HFF-Myc (cell line): ENCODE measurements around the gene AP3B2.

ENCODE experiments used
- DNase-seq: peaks from one replicate; pipeline ENCODE4 v3.0.0-alpha.2; 2011; ENCODE audit warnings: low read depth; ENCODE audit errors: extremely low read depth
- H3K4me3 ChIP-seq: replicated peaks from 2 replicates; pipeline ENCODE4 v1.5.1; 2011; ENCODE audit warnings: low read depth, mild to moderate bottlenecking, control low read depth, low read length
- TF ChIP-seq, protein P1 (sequence below): IDR thresholded peaks from 2 replicates; pipeline ENCODE4 v1.5.1; 2012; ENCODE audit warnings: mild to moderate bottlenecking, low read depth, low read length, control low read depth; ENCODE audit errors: missing control alignments

Gene AP3B2

DNA sequence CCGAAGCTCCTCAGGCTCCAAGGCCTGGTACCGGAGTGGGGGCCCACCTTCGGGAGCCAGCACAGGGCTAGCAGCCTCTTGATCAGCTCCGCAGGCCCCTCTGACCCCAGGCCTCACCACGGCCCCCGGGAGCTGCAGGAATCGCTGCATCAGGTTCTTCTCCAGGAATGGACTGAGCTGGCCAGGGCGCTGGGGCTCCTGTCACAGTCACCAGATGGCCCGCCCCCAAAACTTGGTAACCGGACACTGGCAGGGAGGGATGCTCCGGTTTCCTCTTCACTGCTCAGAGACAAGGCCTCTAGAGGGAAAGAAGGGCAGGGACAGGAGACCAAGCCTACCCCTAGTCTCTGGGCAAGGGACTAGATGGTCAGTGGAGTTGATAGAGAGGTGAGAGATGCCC is 9.9 kb downstream of the AP3B2 start:
- TF ChIP-seq, protein P1, sequence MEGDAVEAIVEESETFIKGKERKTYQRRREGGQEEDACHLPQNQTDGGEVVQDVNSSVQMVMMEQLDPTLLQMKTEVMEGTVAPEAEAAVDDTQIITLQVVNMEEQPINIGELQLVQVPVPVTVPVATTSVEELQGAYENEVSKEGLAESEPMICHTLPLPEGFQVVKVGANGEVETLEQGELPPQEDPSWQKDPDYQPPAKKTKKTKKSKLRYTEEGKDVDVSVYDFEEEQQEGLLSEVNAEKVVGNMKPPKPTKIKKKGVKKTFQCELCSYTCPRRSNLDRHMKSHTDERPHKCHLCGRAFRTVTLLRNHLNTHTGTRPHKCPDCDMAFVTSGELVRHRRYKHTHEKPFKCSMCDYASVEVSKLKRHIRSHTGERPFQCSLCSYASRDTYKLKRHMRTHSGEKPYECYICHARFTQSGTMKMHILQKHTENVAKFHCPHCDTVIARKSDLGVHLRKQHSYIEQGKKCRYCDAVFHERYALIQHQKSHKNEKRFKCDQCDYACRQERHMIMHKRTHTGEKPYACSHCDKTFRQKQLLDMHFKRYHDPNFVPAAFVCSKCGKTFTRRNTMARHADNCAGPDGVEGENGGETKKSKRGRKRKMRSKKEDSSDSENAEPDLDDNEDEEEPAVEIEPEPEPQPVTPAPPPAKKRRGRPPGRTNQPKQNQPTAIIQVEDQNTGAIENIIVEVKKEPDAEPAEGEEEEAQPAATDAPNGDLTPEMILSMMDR = no peak
- DNase-seq = no peak
- H3K4me3 ChIP-seq = no peak overlapping the region

DNA sequence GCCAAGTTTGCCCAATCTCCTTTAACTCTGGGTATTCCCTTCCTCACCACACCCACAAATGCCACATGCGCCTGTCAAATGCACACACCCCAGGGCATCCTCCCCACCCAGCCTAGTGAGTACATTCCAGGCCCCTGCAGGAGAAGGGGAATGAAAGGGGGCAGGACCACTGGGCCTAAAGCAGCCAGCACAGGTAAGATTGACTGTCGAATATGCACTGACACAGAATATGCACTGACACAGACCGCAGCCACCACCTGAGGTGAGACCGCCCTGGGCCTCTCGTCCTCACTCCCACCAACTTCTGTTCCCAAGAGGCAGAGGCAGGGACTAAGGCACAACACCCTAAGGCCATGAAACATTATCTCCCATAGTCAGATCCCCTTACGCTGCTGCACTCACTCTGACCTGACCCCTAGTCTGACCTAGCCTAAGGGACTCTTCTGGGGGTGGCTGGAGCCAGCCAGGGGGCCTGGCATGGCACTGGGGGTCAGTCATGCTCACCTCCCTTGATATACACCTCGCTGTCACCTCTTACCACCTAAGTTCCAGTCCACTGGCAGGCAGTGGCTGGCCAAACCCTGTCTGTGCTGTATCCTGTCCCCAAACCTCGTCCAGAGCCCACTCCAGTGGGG is 10.8 kb downstream of the AP3B2 start:
- no peak for DNase-seq
- no peak overlapping the region for H3K4me3 ChIP-seq
- TF ChIP-seq, protein P1 = no peak

DNA sequence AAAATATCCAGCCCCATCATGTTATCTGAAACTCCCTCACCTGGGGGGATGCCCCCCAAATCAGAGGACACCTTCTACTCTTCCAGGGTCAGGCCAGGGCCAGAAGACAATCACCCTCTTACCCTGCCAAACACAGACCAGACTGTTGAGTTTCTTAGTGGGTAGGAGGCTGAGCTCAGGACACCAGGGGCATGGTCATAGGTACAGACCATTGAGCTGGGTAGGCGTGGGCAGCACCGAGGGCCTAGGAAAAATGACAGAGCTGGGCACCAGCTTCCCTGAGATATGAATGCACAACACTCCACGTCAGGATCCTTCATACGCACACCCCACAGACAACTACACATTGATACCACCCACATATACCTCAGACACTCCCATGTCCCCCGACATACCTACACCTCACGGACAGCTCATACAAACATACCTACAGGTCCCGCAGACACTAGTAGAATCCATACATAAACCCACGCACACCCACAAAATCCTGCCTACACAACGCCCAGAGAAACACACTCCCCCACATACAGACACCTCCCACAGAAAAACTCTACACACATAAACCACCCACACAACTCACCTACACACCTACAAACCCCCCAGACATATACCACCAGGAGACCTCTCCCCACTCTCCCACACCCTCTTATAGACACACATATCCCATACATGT is 11.8 kb downstream of the AP3B2 start:
- TF ChIP-seq, protein P1 = no peak

DNA sequence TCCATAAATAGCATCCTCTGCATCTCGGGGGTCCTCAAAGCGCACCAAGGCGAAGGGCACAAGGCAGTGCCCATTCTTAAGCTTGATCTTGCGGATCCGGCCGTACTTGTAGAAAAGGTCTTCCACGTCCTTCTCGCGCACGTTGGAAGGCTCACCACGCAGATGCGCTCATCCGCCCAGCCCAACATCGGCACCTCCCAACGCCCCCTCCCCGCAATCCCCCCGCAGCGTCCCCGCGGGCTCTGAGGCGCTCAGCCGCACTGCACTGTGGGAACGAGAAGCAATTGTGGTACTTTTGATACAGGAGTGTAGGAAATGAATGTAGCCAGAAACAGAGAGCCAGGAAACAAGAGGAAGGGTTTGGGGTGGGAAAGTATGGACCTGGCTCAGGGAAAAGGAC is 17.5 kb downstream of the AP3B2 start:
- no peak for DNase-seq
- TF ChIP-seq, protein P1 = no peak
- H3K4me3 ChIP-seq = no peak overlapping the region

More for the DNA sequence above, 11.8 kb downstream of the AP3B2 start:
- no peak for DNase-seq
- no peak overlapping the region for H3K4me3 ChIP-seq

DNA sequence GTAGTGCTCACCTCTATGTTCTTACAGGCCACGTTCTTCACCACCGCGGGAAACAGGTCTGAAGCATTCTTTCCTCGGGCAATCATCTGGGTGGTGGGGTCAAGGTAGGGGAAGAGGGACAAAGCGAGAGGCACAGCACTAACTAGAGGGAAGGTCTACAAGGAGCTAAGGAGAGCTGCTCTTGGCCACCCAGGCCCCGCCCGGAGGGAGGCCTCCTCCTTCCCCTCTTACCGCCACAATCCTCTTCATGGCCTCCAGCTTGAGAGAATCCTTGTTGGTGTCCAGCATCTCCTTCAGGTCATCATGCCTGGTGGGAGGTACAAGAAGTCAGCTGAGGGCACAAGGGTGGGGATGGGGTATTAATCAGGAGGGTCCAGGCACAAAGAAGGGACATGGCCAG is 20.5 kb downstream of the AP3B2 start:
- no peak overlapping the region for H3K4me3 ChIP-seq
- TF ChIP-seq, protein P1 = no peak
- no peak for DNase-seq

DNA sequence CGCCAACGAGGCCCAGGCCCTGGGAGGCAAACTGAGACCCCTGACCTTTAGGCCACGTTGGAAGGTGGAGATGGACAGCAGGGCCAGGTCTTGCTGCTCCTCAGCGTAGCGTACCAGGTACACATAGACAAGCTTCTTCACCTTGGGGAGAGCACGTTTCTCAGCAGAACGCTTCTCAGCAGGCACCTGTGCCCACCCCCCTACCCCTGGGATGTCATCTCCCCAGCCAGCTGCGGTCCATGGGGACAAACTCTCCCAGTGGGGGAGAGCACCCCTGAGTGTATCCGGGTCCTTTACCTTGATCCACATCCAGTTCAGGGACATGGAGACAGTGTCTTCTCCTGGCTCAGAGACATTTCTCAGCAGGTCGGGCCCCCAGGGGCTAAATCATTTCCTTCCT is 21.0 kb downstream of the AP3B2 start:
- DNase-seq = no peak
- H3K4me3 ChIP-seq = no peak overlapping the region
- TF ChIP-seq, protein P1 = no peak

DNA sequence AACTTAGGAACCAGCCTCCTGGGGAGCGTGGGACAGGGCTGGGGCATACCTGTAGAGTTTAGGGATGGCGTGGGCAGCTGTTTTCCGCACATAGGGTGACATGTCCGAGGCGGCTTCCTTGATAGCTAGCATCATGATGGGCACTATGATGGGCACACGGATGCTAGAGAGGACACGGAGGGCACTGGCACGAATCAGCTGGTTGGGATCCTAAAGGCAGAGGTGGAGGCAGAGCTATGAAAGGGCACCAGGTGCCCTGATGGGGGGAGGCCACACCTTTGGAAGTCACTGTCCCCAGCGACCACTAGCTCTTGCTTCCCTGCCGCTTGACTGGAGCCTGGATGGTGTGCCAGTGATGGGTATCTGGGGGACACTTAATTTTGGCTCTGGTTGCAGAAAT is 28.3 kb downstream of the AP3B2 start:
- TF ChIP-seq, protein P1 = no peak
- no peak overlapping the region for H3K4me3 ChIP-seq
- DNase-seq = no peak
